GM12874 (cell line): Measurements from ENCODE around the gene AGK.

ENCODE experiments used
- CTCF ChIP-seq: IDR thresholded peaks from 2 replicates; pipeline ENCODE4 v1.5.1; 2011; ENCODE audit warnings: low read depth, mild to moderate bottlenecking, control low read depth, low read length, moderate library complexity; ENCODE audit not compliant: insufficient read depth

AGK gene

GRCh38 chr7:141640239-141640840 lies 89.1 kb downstream of the AGK start:
- TF ChIP-seq CTCF, result no peak

- no peak for TF ChIP-seq CTCF
These were observed 90.7 kb downstream of the AGK start for GRCh38 chr7:141641876-141642275.

GRCh38 chr7:141645188-141645587 lies 94.0 kb downstream of the AGK start:
- TF ChIP-seq CTCF, result no peak

- no peak for TF ChIP-seq CTCF
These were observed 95.7 kb downstream of the AGK start for GRCh38 chr7:141646826-141647480.

- no peak for TF ChIP-seq CTCF
These were observed 97.3 kb downstream of the AGK start for GRCh38 chr7:141648276-141649114.

GRCh38 chr7:141649137-141649864 lies 98.1 kb downstream of the AGK start:
- TF ChIP-seq CTCF, result no peak
